Measurements from ENCODE around the gene LSS.
A peak's percentile ranks its signal among the peaks of the same experiment; 100 is the strongest.

The LSS gene

GRCh38 chr21:46159841-46160656 lies 68.5 kb downstream of the LSS start:
- H4K8ac ChIP-seq (ENCODE audit: low read depth, low read length): peak overlapping the region; percentile 17
- H2BK12ac ChIP-seq (ENCODE audit: low read length): no peak overlapping the region
- no peak for DNase-seq (ENCODE audit: low spot score)
- no peak overlapping the region for H2BK120ac ChIP-seq (ENCODE audit: low read depth, low read length)
- peaks cover 9 to 11% of the 10 kb centered on the region in 2 donors for H3K4me1 ChIP-seq (ENCODE audit: control insufficient read depth in 2 of 2, insufficient read depth in 1 of 2, low read depth in 1 of 2, low read length in 2 of 2)
- H2AFZ ChIP-seq (ENCODE audit: low read length): no peak overlapping the region
- H3K23ac ChIP-seq (ENCODE audit: low read depth, low read length, poor library complexity): no peak overlapping the region
- no peak overlapping the region for H3K18ac ChIP-seq (ENCODE audit: low read length)
- H3K79me1 ChIP-seq (ENCODE audit: low read depth, low read length): peaks cover 4% of the 10 kb centered on the region
- H2BK5ac ChIP-seq (ENCODE audit: low read length): no peak overlapping the region
- no peak overlapping the region for H3K4ac ChIP-seq (ENCODE audit: low read length)
- peak overlapping the region; percentile 21 for H3K14ac ChIP-seq (ENCODE audit: low read length)
- H3K36me3 ChIP-seq (replicated peaks in 1 of 2; ENCODE audit: control insufficient read depth in 2 of 2, insufficient read depth in 2 of 2, low read length in 2 of 2): peaks cover 0 to 4% of the 10 kb centered on the region in 2 donors
- peaks cover 3 to 7% of the 10 kb centered on the region in 2 donors for H3K9me3 ChIP-seq (replicated peaks in 1 of 2; ENCODE audit: control insufficient read depth in 2 of 2, insufficient read depth in 1 of 2, low read depth in 1 of 2, low read length in 2 of 2)
- WGBS, 2 donors (ENCODE audit: extremely low coverage in 2 of 2, insufficient read length in 2 of 2, insufficient replicate concordance in 1 of 2): no CpG with 5 or more reads among the region's 32 CpGs
- no peak overlapping the region for H3K4me3 ChIP-seq (ENCODE audit: low read length in 2 of 2)
- H3K27ac ChIP-seq (replicated peaks; ENCODE audit: low read length): no peak overlapping the region
- H2BK15ac ChIP-seq (ENCODE audit: low read length): no peak overlapping the region
- no peaks in the 10 kb centered on the region for H3K27me3 ChIP-seq (ENCODE audit: control insufficient read depth in 3 of 3, insufficient read depth in 3 of 3, low read depth in 1 of 3, low read length in 3 of 3)
- no peak overlapping the region for H3K9ac ChIP-seq (ENCODE audit: low read depth, low read length, poor library complexity)
- no peak overlapping the region for H3K4me2 ChIP-seq (ENCODE audit: insufficient read depth, low read length, poor library complexity, severe bottlenecking)
- H2AK5ac ChIP-seq (ENCODE audit: low read depth, low read length): peak overlapping the region; percentile 46
- H4K91ac ChIP-seq (ENCODE audit: low read depth, low read length, poor library complexity): no peak overlapping the region

GRCh38 chr21:46159390-46159789 lies 69.2 kb downstream of the LSS start:
- Histone ChIP-seq H2AK5ac (ENCODE audit: low read depth, low read length) (no peak overlapping the region), H3K4ac (ENCODE audit: low read length) (no peak overlapping the region), H3K27ac (replicated peaks; ENCODE audit: low read length) (no peak overlapping the region), H4K8ac (ENCODE audit: low read depth, low read length) (no peak overlapping the region), H2BK12ac (ENCODE audit: low read length) (no peak overlapping the region), H3K79me1 (ENCODE audit: low read depth, low read length) (peaks cover 4% of the 10 kb centered on the region), H3K9me3 (replicated peaks in 1 of 2; ENCODE audit: control insufficient read depth in 2 of 2, insufficient read depth in 1 of 2, low read depth in 1 of 2, low read length in 2 of 2) (peaks cover 3 to 7% of the 10 kb centered on the region in 2 donors), H2AFZ (ENCODE audit: low read length) (no peak overlapping the region), H3K18ac (ENCODE audit: low read length) (peak overlapping the region; percentile 76), H3K4me3 (ENCODE audit: low read length in 2 of 2) (no peak overlapping the region), H3K9ac (ENCODE audit: low read depth, low read length, poor library complexity) (no peak overlapping the region), H3K23ac (ENCODE audit: low read depth, low read length, poor library complexity) (no peak overlapping the region), H4K91ac (ENCODE audit: low read depth, low read length, poor library complexity) (no peak overlapping the region), H2BK5ac (ENCODE audit: low read length) (no peak overlapping the region), H3K14ac (ENCODE audit: low read length) (no peak overlapping the region), H2BK15ac (ENCODE audit: low read length) (no peak overlapping the region), H2BK120ac (ENCODE audit: low read depth, low read length) (no peak overlapping the region), H3K4me1 (ENCODE audit: control insufficient read depth in 2 of 2, insufficient read depth in 1 of 2, low read depth in 1 of 2, low read length in 2 of 2) (peaks cover 9 to 11% of the 10 kb centered on the region in 2 donors), H3K36me3 (replicated peaks in 1 of 2; ENCODE audit: control insufficient read depth in 2 of 2, insufficient read depth in 2 of 2, low read length in 2 of 2) (peaks cover 0 to 4% of the 10 kb centered on the region in 2 donors), H3K27me3 (ENCODE audit: control insufficient read depth in 3 of 3, insufficient read depth in 3 of 3, low read depth in 1 of 3, low read length in 3 of 3) (no peaks in the 10 kb centered on the region), H3K4me2 (ENCODE audit: insufficient read depth, low read length, poor library complexity, severe bottlenecking) (no peak overlapping the region)
- no CpG with 5 or more reads among the region's 12 CpGs for WGBS, 2 donors (ENCODE audit: extremely low coverage in 2 of 2, insufficient read length in 2 of 2, insufficient replicate concordance in 1 of 2)
- no peak for DNase-seq (ENCODE audit: low spot score)

GRCh38 chr21:46158666-46159300 lies 69.8 kb downstream of the LSS start:
- H3K4ac ChIP-seq (ENCODE audit: low read length): no peak overlapping the region
- no peaks in the 10 kb centered on the region for H3K27me3 ChIP-seq (ENCODE audit: control insufficient read depth in 3 of 3, insufficient read depth in 3 of 3, low read depth in 1 of 3, low read length in 3 of 3)
- WGBS, 2 donors (ENCODE audit: extremely low coverage in 2 of 2, insufficient read length in 2 of 2, insufficient replicate concordance in 1 of 2): no CpG with 5 or more reads among the region's 10 CpGs
- H3K18ac ChIP-seq (ENCODE audit: low read length): no peak overlapping the region
- DNase-seq (ENCODE audit: low spot score): no peak
- H3K4me3 ChIP-seq (ENCODE audit: low read length in 2 of 2): no peak overlapping the region
- H3K23ac ChIP-seq (ENCODE audit: low read depth, low read length, poor library complexity): no peak overlapping the region
- peaks cover 0 to 4% of the 10 kb centered on the region in 2 donors for H3K36me3 ChIP-seq (replicated peaks in 1 of 2; ENCODE audit: control insufficient read depth in 2 of 2, insufficient read depth in 2 of 2, low read length in 2 of 2)
- no peak overlapping the region for H3K14ac ChIP-seq (ENCODE audit: low read length)
- no peak overlapping the region for H2BK120ac ChIP-seq (ENCODE audit: low read depth, low read length)
- H2AK5ac ChIP-seq (ENCODE audit: low read depth, low read length): no peak overlapping the region
- no peak overlapping the region for H3K9ac ChIP-seq (ENCODE audit: low read depth, low read length, poor library complexity)
- H4K91ac ChIP-seq (ENCODE audit: low read depth, low read length, poor library complexity): no peak overlapping the region
- no peak overlapping the region for H2BK5ac ChIP-seq (ENCODE audit: low read length)
- no peak overlapping the region for H3K4me2 ChIP-seq (ENCODE audit: insufficient read depth, low read length, poor library complexity, severe bottlenecking)
- H2AFZ ChIP-seq (ENCODE audit: low read length): no peak overlapping the region
- H2BK12ac ChIP-seq (ENCODE audit: low read length): no peak overlapping the region
- peaks cover 3 to 7% of the 10 kb centered on the region in 2 donors for H3K9me3 ChIP-seq (replicated peaks in 1 of 2; ENCODE audit: control insufficient read depth in 2 of 2, insufficient read depth in 1 of 2, low read depth in 1 of 2, low read length in 2 of 2)
- H3K79me1 ChIP-seq (ENCODE audit: low read depth, low read length): peaks cover 6% of the 10 kb centered on the region
- peaks cover 9 to 11% of the 10 kb centered on the region in 2 donors for H3K4me1 ChIP-seq (ENCODE audit: control insufficient read depth in 2 of 2, insufficient read depth in 1 of 2, low read depth in 1 of 2, low read length in 2 of 2)
- H4K8ac ChIP-seq (ENCODE audit: low read depth, low read length): no peak overlapping the region
- no peak overlapping the region for H3K27ac ChIP-seq (replicated peaks; ENCODE audit: low read length)
- H2BK15ac ChIP-seq (ENCODE audit: low read length): no peak overlapping the region

- WGBS, 2 donors (ENCODE audit: extremely low coverage in 2 of 2, insufficient read length in 2 of 2, insufficient replicate concordance in 1 of 2): no CpG with 5 or more reads among the region's 15 CpGs
Observed at GRCh38 chr21:46157987-46158451, 70.6 kb downstream of the LSS start.

More at GRCh38 chr21:46157987-46158451, 70.6 kb downstream of the LSS start:
- no peak overlapping the region for H3K4me2 ChIP-seq (ENCODE audit: insufficient read depth, low read length, poor library complexity, severe bottlenecking)
- peaks cover 15 to 16% of the 10 kb centered on the region in 2 donors for H3K4me1 ChIP-seq (ENCODE audit: control insufficient read depth in 2 of 2, insufficient read depth in 1 of 2, low read depth in 1 of 2, low read length in 2 of 2)
- H3K9ac ChIP-seq (ENCODE audit: low read depth, low read length, poor library complexity): no peak overlapping the region
- H2AK5ac ChIP-seq (ENCODE audit: low read depth, low read length): no peak overlapping the region
- peaks cover 0 to 4% of the 10 kb centered on the region in 2 donors for H3K36me3 ChIP-seq (replicated peaks in 1 of 2; ENCODE audit: control insufficient read depth in 2 of 2, insufficient read depth in 2 of 2, low read length in 2 of 2)
- no peak overlapping the region for H3K27ac ChIP-seq (replicated peaks; ENCODE audit: low read length)
- no peaks in the 10 kb centered on the region for H3K27me3 ChIP-seq (ENCODE audit: control insufficient read depth in 3 of 3, insufficient read depth in 3 of 3, low read depth in 1 of 3, low read length in 3 of 3)
- peak overlapping the region; percentile 94 for H3K14ac ChIP-seq (ENCODE audit: low read length)
- no peak overlapping the region for H4K91ac ChIP-seq (ENCODE audit: low read depth, low read length, poor library complexity)
- no peak overlapping the region for H2BK12ac ChIP-seq (ENCODE audit: low read length)
- no peak for DNase-seq (ENCODE audit: low spot score)
- peaks cover 6% of the 10 kb centered on the region for H3K79me1 ChIP-seq (ENCODE audit: low read depth, low read length)
- no peak overlapping the region for H3K4ac ChIP-seq (ENCODE audit: low read length)
- H4K8ac ChIP-seq (ENCODE audit: low read depth, low read length): peak overlapping the region; percentile 17
- H3K9me3 ChIP-seq (replicated peaks in 1 of 2; ENCODE audit: control insufficient read depth in 2 of 2, insufficient read depth in 1 of 2, low read depth in 1 of 2, low read length in 2 of 2): peaks cover 3 to 6% of the 10 kb centered on the region in 2 donors
- no peak overlapping the region for H2BK120ac ChIP-seq (ENCODE audit: low read depth, low read length)
- no peak overlapping the region for H3K23ac ChIP-seq (ENCODE audit: low read depth, low read length, poor library complexity)
- H2BK5ac ChIP-seq (ENCODE audit: low read length): no peak overlapping the region
- H3K18ac ChIP-seq (ENCODE audit: low read length): peak overlapping the region; percentile 17
- no peak overlapping the region for H3K4me3 ChIP-seq (ENCODE audit: low read length in 2 of 2)
- no peak overlapping the region for H2AFZ ChIP-seq (ENCODE audit: low read length)
- H2BK15ac ChIP-seq (ENCODE audit: low read length): peak overlapping the region; percentile 49
